Endothelial cell of umbilical vein (primary cell): Measurements from ENCODE around the gene RASA2. TPM values are rescaled to one million over a fixed set of nuclear protein-coding genes. Genes with fewer than 3 reads are reported as not detected.

ENCODE experiments used
- BruUV-seq: library from RNA; stranded (reverse); fragments of 400-500 nt; replicated peaks from 2 replicates; lab custom pipeline; 2021; lab: Mats Ljungman, UMichigan
- CTCF ChIA-PET: fragments of 300-600, 350-600 bp; sonication (Branson Sonifier 250); formaldehyde crosslinking; loops from one replicate; lab custom pipeline; 2021; ENCODE audit warnings: antibody characterized with exemption, inconsistent platforms; lab: Charles Lee
- POLR2A ChIA-PET: fragments of 300-600, 350-600 bp; sonication (Branson Sonifier 250); formaldehyde crosslinking; loops from one replicate; lab custom pipeline; 2021; ENCODE audit warnings: antibody characterized with exemption, inconsistent platforms; lab: Charles Lee
- DNase-seq: peaks from one replicate; pipeline ENCODE4 v3.0.0-alpha.2; 2011; ENCODE audit warnings: low read depth, low spot score
- FAIRE-seq: peaks from 2 replicates; lab custom pipeline; 2011; peaks lifted over from hg19 to GRCh38; lab: Jason Lieb, UNC
- H2AFZ ChIP-seq: 2 replicates; pipeline ENCODE4 v1.6.0; 2012; ENCODE audit warnings: low read depth, low read length, control low read depth, inconsistent platforms
- H3K27ac ChIP-seq: 2 replicates; pipeline ENCODE4 v1.5.1; 2011; ENCODE audit warnings: low read depth, mild to moderate bottlenecking, control low read depth, low read length, moderate library complexity; ENCODE audit not compliant: insufficient read depth
- H3K27me3 ChIP-seq, 2 experiments: 2 replicates each; pipeline versions ENCODE4 v1.6.0 to v1.6.1; 2011; ENCODE audit warnings: low read length in 2 of 2, mixed read lengths in 1 of 2; ENCODE audit not compliant: control insufficient read depth in 2 of 2, insufficient read depth in 2 of 2
- H3K36me3 ChIP-seq, 2 experiments: 2 replicates in 1 of 2; 3 replicates in 1 of 2; pipeline ENCODE4 v1.5.1; 2011; ENCODE audit warnings: low read length in 2 of 2, mild to moderate bottlenecking in 1 of 2, moderate library complexity in 1 of 2; ENCODE audit not compliant: control insufficient read depth in 2 of 2, insufficient read depth in 2 of 2; ENCODE audit errors: extremely low read depth in 1 of 2
- H3K4me1 ChIP-seq: 3 replicates; pipeline ENCODE4 v1.5.1; 2011; ENCODE audit warnings: mild to moderate bottlenecking, low read length; ENCODE audit not compliant: control insufficient read depth, insufficient read depth; ENCODE audit errors: extremely low read depth
- H3K4me2 ChIP-seq: 2 replicates; pipeline ENCODE4 v1.6.1; 2011; ENCODE audit warnings: low read length, control low read depth, mixed read lengths; ENCODE audit not compliant: insufficient read depth
- H3K4me3 ChIP-seq, 3 experiments: fragments of 200-600 bp in 1 of 3; sonication (generic), shearing (Covaris generic) in 1 of 3; replicated peaks in 1 of 3; 2 replicates each; pipeline ENCODE4 v1.5.1; 2011 to 2016; ENCODE audit warnings: control low read depth in 3 of 3, low read length in 3 of 3, mild to moderate bottlenecking in 2 of 3, inconsistent platforms in 1 of 3, low read depth in 1 of 3, moderate library complexity in 1 of 3; ENCODE audit not compliant: insufficient read depth in 1 of 3
- H3K79me2 ChIP-seq: 2 replicates; pipeline ENCODE4 v1.6.0; 2012; ENCODE audit warnings: low read length, inconsistent platforms; ENCODE audit not compliant: control insufficient read depth, insufficient read depth
- H3K9ac ChIP-seq: replicated peaks from 2 replicates; pipeline ENCODE3; 2011; ENCODE audit warnings: low read length, control low read depth; ENCODE audit not compliant: insufficient read depth; ENCODE audit errors: extremely low read depth
- H3K9me1 ChIP-seq: replicated peaks from 3 replicates; pipeline ENCODE4 v1.6.0; 2011; ENCODE audit warnings: mild to moderate bottlenecking, low read length; ENCODE audit not compliant: control insufficient read depth, insufficient read depth; ENCODE audit errors: extremely low read depth
- H3K9me3 ChIP-seq: replicated peaks from 2 replicates; pipeline ENCODE4 v1.5.1; 2012; ENCODE audit warnings: low read length, inconsistent platforms; ENCODE audit not compliant: control insufficient read depth, insufficient read depth
- H4K20me1 ChIP-seq: replicated peaks from 2 replicates; pipeline ENCODE3; 2011; ENCODE audit warnings: mild to moderate bottlenecking, low read length; ENCODE audit not compliant: control insufficient read depth, insufficient read depth; ENCODE audit errors: extremely low read depth
- CTCF ChIP-seq, 2 donors: IDR thresholded peaks; 1 replicate in 1 of 2; 2 replicates in 1 of 2; pipeline ENCODE4 v1.5.1; 2011; ENCODE audit warnings: low read length in 2 of 2, mild to moderate bottlenecking in 2 of 2, moderate library complexity in 2 of 2, control low read depth in 1 of 2, inconsistent platforms in 1 of 2, low read depth in 1 of 2; ENCODE audit not compliant: insufficient read depth in 1 of 2; ENCODE audit errors: extremely low read depth in 1 of 2
- EZH2 ChIP-seq: IDR thresholded peaks from 2 replicates; pipeline ENCODE4 v1.6.1; 2012; ENCODE audit warnings: borderline replicate concordance, low read depth, mild to moderate bottlenecking, moderate library complexity, low read length, inconsistent platforms; ENCODE audit not compliant: severe bottlenecking
- FOS ChIP-seq: IDR thresholded peaks from 2 replicates; pipeline ENCODE4 v1.6.1; 2011; ENCODE audit warnings: mild to moderate bottlenecking, low read length, moderate library complexity, borderline replicate concordance; ENCODE audit not compliant: insufficient read depth
- GATA2 ChIP-seq: IDR thresholded peaks from 2 replicates; pipeline ENCODE4 v1.7.0; 2011; ENCODE audit warnings: low read depth, mild to moderate bottlenecking, moderate library complexity, mixed read lengths, low read length; ENCODE audit not compliant: insufficient read length, insufficient read depth
- JUN ChIP-seq: IDR thresholded peaks from 2 replicates; pipeline ENCODE4 v1.6.1; 2011; ENCODE audit warnings: borderline replicate concordance, low read depth; ENCODE audit not compliant: insufficient read length, insufficient read depth
- MYC ChIP-seq: IDR thresholded peaks from one replicate; pipeline ENCODE4 v1.6.1; 2011; ENCODE audit warnings: mild to moderate bottlenecking, low read depth, low read length
- POLR2A ChIP-seq: IDR thresholded peaks from 2 replicates; pipeline ENCODE4 v1.6.1; 2012; ENCODE audit warnings: low read depth, mild to moderate bottlenecking, control low read depth, low read length
- POLR2AphosphoS5 ChIP-seq: IDR thresholded peaks from 2 replicates; pipeline ENCODE4 v1.6.1; 2012; ENCODE audit warnings: low read depth, mild to moderate bottlenecking, control low read depth, low read length, moderate library complexity; ENCODE audit not compliant: insufficient read depth
- dilution Hi-C: fragments of 300-500 bp; cut with MboI; formaldehyde crosslinking; loops from one replicate; pipeline ENCODE4 v1.15.0; 2019; ENCODE audit warnings: low sequenced_read_pairs; ENCODE audit not compliant: extremely low pct_ligation_motif_present
- intact Hi-C: fragments of 100-400 bp; cut with micrococcal nuclease; formaldehyde crosslinking; loops from one replicate; pipeline ENCODE4 v1.10.0; 2022
- polyA plus RNA-seq, 4 experiments: library from polyadenylated mRNA; depleted of rRNA in 3 of 4; stranded (reverse) in 3 of 4; unstranded in 1 of 4; fragments of >200 nt; gene quantifications; 2 replicates each; pipeline versions ENCODE4 v1.2.1 to v1.2.3, GENCODE V29; 2011 to 2012; ENCODE audit warnings: missing spikeins in 1 of 4
- total RNA-seq: library from RNA; stranded (reverse); gene quantifications from 2 replicates; pipeline ENCODE4 v1.2.3, GENCODE V29; 2021
- TF ChIP-seq, protein P1 (sequence below): IDR thresholded peaks from 2 replicates; pipeline ENCODE4 v1.6.1; 2011; ENCODE audit not compliant: insufficient read depth, insufficient read length

The RASA2 gene
- total and polyA plus RNA-seq, 2 donors (not counting 3 experiments of a cell fraction or from before 2014, with no cell fraction given), result 3.1 to 20.2 TPM

GRCh38 chr3:141642215-141642614 lies 155.4 kb downstream of the RASA2 start:
- ChIA-PET CTCF (interaction anchor here (0.6 kb wide), 1 partner anchor 81 kb away, joined by 3 read pairs; no protein-coding TSS in a partner anchor), POLR2A (no interaction called here)
- intact Hi-C loops (loop anchor here (10.0 kb wide), 2 partner anchors 337 to 353 kb away; no protein-coding TSS in a partner anchor), dilution Hi-C loops (no loop called here)
- H3K9me1 ChIP-seq, result no peaks in the 10 kb centered on the region
- no peaks in the 10 kb centered on the region for H3K4me1 ChIP-seq
- no peaks in the 10 kb centered on the region for H3K79me2 ChIP-seq
- no TSS peak for BruUV-seq
- FAIRE-seq (no peak), DNase-seq (no peak)
- no peaks in the 10 kb centered on the region for H3K27me3 ChIP-seq
- H2AFZ ChIP-seq, result no peak overlapping the region
- H3K4me2 ChIP-seq, result no peak overlapping the region
- no peaks in the 10 kb centered on the region for H3K9me3 ChIP-seq
- H3K36me3 ChIP-seq, result no peaks in the 10 kb centered on the region
- H3K9ac ChIP-seq, result no peak overlapping the region
- TF ChIP-seq, protein P1, sequence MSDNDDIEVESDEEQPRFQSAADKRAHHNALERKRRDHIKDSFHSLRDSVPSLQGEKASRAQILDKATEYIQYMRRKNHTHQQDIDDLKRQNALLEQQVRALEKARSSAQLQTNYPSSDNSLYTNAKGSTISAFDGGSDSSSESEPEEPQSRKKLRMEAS, result no peak
- TF ChIP-seq FOS (no peak), POLR2A (no peak), POLR2AphosphoS5 (no peak), MYC (no peak), GATA2 (no peak), JUN (no peak), EZH2 (no peak), CTCF (IDR thresholded peaks at IDR 0.05; ENCODE audit: extremely low read depth in 1 of 2, insufficient read depth in 1 of 2, low read depth in 1 of 2, low read length in 2 of 2) (no peak)
- H3K4me3 ChIP-seq, result no peak overlapping the region
- H4K20me1 ChIP-seq, result no peaks in the 10 kb centered on the region
- no peak overlapping the region for H3K27ac ChIP-seq
